ENCODE results near the gene TIPARP.
A peak's percentile ranks its signal among the peaks of the same experiment; 100 is the strongest.
"Not testable (repeated sequence)": the region's sequence is repeated elsewhere in the genome, so short reads cannot be mapped to it uniquely, and the experiment has no call there.

Gene TIPARP

DNA sequence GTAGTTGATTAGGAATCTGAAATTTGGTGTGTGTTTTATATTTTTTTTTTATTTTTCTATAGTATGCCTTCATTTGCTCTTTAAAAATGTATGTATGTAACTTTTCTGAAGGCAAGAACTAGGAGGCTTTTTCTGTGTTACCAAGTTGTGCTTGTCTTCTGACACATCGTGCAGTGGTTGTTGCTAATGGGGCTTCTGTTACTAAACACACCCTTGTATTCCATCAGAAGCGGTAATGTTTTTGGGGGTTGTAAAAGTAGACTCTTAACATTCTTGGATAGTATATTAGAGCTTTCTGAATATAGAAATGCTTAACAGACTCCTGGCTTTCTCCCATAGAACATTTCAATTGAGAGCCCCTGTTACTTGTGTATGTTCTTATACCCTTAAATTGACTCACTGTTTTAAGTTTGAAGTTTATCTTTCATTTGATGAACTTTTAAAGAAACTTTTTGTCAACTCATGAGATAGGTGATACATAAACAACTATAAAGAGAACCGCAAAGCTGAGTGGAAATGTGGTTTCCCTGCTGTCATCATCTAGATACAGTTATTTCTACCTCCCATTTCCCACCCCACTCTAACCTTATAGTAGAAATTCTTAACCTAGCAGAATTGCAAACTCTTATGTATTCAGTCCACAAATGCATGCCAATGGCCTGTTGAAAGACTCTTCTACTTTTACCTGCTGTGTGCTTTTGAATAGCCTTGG, 2.5 kb downstream of the TIPARP start:
- DNase-seq = no peak

GRCh38 chr3:156677536-156677935, 3.1 kb downstream of the TIPARP start:
- DNase-seq = no peak

DNA sequence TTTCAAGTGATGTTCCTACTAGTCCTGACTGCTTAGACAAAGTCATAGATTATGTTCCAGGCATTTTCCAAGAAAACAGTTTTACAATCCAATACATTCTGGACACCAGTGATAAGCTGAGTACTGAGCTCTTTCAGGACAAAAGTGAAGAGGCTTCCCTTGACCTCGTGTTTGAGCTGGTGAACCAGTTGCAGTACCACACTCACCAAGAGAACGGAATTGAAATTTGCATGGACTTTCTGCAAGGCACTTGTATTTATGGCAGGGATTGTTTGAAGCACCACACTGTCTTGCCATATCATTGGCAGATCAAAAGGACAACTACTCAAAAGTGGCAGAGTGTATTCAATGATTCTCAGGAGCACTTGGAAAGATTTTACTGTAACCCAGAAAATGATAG, 3.8 kb downstream of the TIPARP start:
- no peak for DNase-seq

- DNase-seq = no peak
Observed at GRCh38 chr3:156680243-156680914, 6.0 kb downstream of the TIPARP start.

DNA sequence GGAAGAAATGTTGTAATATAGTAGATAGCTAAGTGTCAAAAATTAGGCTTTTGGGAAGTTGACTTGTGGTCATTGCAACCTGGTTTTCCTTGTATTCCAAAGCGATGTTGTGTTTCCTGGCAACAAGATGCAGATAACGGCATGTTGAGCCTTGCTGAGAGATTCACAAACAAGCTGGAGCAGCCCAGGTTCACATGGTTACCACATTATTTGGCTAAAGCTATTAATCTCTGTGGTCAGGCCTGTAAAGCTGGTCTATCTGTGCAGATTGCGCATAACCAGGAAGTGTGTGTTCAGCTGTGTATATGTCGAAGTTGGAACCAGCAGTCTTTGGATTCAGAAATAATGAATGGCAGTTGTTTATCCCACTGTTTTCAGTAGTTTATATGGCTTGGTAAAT, 6.6 kb downstream of the TIPARP start:
- DNase-seq = peak; percentile 31 to 39

GRCh38 chr3:156682501-156682900, 8.1 kb downstream of the TIPARP start:
- DNase-seq = no peak

DNA sequence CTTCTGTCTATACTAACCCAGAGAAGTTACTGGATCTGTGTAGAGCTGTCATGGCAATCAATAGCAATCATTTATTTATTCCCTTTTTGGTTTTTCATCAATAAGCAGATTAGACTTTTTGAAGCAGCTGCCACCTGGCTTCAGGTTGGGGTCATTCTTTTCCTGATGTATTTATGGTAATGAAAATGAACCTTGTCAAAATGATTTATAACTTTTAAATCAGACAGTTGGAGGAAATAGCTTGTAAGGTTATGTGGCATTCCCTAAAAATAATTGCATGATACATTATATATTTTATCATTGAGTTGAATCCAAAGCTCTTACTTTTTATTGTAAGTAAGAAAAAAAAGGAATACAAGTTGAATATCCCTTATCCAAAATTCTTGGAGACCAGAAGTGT, 8.6 kb downstream of the TIPARP start:
- no peak for DNase-seq

DNA sequence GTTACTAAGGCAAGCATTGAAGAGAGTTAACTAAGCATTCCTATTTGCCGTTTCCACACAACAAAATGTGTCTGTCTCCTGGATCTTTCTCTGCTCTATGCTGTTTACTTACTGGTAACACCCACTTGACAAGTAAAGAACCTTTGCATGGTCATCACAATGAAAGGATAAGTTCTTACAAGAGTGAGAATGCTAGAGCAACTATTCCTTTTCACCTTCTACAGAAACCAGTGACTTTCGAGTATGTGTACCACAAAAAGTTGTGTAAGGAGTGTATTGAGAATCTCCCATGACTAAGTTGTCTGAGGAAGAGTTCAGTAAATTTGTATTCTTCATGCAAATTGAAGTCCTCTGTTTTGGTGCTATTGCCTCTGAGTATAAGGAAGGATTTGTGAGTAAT, 10.8 kb downstream of the TIPARP start:
- DNase-seq = no peak

DNA sequence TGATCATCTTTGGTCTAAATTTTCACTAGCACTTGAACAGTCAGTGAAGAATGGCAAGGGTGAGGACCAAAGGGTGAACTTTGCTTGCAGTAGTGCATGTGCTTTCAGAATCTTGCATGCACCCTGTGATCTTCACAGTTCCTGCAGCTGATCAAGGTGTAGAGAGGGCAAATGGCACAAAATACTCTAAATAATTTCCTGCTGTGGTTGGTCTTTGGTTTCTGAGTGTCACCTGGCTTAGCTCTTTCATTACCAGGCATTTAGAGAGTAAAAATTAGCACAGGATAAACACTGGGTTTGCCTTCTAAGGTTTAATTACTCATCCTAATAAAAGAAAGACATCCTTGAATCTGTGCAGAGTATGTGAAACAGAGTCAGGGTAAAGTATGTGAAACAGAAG, 11.4 kb downstream of the TIPARP start:
- no peak for DNase-seq

GRCh38 chr3:156687023-156687422, 12.6 kb downstream of the TIPARP start:
- no peak for DNase-seq

- no peak for DNase-seq
Observed at GRCh38 chr3:156688632-156689452, 14.5 kb downstream of the TIPARP start.

GRCh38 chr3:156689608-156690007, 15.2 kb downstream of the TIPARP start:
- DNase-seq = no peak

DNA sequence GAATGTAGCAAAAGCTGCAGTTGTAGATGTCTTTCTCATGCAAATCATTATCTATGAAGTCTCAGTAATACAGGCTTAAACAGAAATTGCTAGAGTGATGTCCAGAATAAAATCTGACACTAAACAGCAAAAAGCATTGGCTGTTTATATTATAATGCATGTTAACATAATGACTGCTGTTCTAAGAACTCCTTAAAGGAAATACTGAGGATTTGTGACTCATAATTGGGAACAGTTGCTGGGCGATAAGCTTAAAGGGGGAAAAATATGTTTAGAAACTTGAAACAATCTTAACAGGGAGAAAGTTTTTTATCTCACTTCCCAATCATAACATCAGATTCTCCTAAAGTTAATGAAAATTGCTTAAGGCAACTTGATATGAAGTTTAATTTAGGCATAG, 17.5 kb downstream of the TIPARP start:
- no peak for DNase-seq

DNA sequence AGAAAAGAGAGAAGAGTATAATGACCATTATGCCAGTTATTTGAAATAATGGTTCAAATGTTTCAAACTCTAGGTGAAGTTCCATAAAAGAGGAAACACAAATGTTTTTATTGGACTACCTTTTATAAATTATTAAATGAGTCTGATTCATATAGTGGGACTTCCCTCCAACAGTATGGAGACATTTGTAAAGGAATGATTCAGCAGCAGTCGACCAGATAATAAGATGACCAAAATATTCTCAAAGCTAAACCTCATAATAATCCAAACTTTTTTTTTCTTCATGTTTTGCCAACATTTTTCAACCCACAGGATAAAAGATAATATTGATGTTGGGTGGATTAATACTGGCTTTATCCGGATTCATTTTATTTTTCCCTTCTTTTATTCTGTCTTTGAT, 18.8 kb downstream of the TIPARP start:
- no peak for DNase-seq

DNA sequence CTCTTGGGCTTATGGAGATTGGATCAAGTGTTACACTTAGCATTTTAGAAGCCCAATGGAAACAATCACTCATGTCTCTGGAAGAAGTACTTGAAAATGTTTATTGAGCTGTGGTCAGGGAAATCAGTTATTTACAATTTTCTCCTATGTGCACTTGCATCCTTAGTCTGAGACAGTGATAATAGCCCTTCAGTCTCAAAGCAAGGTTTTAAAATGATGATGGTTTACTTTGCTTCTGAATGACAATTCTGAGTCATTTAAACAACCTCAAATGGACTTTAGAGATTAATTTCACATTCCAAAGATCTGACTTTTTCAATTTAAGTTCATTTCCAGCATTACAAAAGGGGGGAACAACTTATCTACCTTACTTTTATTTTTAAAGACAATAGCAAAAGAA, 20.1 kb downstream of the TIPARP start:
- no peak for DNase-seq

- no peak for DNase-seq
Observed at GRCh38 chr3:156702367-156702766, 28.0 kb downstream of the TIPARP start.

GRCh38 chr3:156704370-156705036, 30.1 kb downstream of the TIPARP start:
- no peak for DNase-seq

GRCh38 chr3:156705761-156706616, 31.6 kb downstream of the TIPARP start:
- DNase-seq = no peak

GRCh38 chr3:156707588-156707987, 33.2 kb downstream of the TIPARP start:
- no peak for DNase-seq

GRCh38 chr3:156710429-156710828, 36.0 kb downstream of the TIPARP start:
- DNase-seq = no peak

- no peak for DNase-seq
Observed at GRCh38 chr3:156711113-156711512, 36.7 kb downstream of the TIPARP start.

DNA sequence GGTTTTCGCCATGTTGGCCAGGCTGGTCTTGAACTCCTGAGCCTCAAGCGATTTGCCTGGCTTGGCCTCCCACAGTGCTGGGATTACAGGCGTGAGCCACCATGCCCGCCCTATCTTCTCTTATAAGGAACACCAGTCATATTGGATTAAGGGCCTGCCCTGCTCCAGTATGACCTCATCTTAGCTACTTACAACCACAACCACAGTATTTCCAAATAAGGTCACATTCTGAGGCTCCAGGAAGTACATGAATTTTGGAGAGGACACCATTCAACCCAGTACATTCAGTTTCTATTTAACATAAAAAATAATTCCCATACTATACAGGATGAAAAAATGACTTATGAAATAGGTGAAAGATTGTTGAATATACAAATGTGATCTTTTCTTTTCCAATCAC, 37.6 kb downstream of the TIPARP start:
- DNase-seq = not testable (repeated sequence)
